Right forelimb (tissue), 1 donor: ENCODE results near the gene PEX26.
"Not testable (repeated sequence)": the region's sequence is repeated elsewhere in the genome, so short reads cannot be mapped to it uniquely, and the experiment has no call there.

Source experiments
- DNase-seq: peaks from one replicate; pipeline ENCODE4 v3.0.0-alpha.2; 2018

The PEX26 gene

DNA sequence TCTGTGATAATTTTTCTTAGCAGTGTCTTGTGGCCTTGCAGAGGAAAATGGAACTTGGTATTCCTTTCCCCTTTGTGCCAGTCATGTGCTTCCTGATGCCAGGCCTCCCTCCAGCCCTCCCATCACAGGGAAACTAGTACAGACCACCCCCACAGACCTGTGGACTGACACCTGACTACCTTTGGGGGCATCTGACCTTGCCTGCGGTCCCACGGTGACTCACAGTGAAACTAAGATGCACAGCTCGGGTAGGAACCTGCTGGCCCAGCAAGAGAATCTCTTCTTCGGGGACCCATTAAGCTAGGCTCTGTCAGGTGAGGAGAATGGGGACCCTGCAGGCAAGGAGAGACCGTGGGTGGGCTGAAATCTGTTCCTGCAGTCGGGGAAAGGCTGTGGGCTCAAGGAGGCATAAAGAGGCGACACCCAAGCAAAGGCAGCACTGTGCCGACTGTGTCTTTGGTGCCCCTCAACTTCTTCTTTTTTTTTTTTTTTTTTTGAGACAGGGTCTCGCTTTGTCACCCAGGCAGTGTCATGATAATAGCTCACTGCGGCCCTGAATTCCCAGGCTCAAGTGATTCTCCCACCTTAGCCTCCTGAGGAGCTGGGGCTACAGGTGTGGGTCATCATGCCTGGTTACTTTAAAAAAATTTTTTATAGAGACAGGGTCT, 20.8 kb upstream of the PEX26 start:
- no peak for DNase-seq

- no peak for DNase-seq
Measured at GRCh38 chr22:18057568-18058209, 20.1 kb upstream of the PEX26 start.

DNA sequence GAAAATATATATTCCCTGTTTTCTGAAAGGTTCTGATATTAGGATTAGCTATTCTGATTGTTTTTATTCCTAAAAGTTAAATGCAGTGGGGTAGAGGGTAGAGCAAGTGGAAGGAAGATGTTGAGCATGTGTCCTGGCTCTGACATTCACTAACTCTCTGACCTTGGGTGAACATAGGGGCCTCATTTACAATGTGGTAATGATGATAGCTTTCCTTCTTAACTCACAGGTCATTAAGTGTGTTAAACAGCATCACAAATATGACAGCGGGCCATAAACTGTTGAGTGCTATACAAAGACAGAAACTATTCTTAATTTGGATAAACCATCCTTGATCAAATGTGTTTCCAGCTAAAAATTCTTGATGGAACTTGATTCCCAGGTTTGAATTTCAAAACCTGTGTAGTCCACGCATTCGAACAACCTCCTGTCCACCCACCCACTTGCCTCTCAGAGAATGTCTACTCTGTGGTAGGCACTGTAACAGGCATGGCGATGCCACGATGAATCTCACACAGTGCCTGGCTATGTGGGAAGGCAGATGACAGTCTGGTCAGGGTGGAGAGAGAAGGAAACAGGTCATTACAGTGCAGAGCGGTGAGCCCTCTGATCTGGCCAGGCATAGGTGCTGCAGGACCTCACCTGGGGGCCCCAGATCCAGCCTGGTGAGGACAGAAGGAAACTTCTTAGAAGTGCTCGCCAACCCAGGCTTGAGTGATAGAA, 19.3 kb upstream of the PEX26 start:
- DNase-seq: no peak

DNA sequence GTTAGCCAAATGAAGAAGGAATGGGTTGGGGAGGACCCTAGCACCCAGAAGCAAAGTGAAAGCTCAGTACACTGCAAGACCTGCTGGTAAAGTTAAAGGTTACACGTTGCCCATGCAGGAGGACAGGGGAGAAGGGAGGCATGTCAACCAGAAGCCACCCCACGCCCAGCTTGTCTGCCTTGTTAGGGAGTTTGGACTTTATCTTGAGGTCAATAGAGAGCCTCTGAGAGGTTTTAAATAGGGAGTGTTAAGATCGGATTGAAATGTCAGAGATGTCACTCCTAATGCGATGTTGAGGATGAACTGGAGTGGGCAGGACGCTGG, 18.7 kb upstream of the PEX26 start:
- DNase-seq: no peak

GRCh38 chr22:18059473-18059872, 18.3 kb upstream of the PEX26 start:
- DNase-seq: no peak

GRCh38 chr22:18059991-18060390, 17.8 kb upstream of the PEX26 start:
- no peak for DNase-seq

DNA sequence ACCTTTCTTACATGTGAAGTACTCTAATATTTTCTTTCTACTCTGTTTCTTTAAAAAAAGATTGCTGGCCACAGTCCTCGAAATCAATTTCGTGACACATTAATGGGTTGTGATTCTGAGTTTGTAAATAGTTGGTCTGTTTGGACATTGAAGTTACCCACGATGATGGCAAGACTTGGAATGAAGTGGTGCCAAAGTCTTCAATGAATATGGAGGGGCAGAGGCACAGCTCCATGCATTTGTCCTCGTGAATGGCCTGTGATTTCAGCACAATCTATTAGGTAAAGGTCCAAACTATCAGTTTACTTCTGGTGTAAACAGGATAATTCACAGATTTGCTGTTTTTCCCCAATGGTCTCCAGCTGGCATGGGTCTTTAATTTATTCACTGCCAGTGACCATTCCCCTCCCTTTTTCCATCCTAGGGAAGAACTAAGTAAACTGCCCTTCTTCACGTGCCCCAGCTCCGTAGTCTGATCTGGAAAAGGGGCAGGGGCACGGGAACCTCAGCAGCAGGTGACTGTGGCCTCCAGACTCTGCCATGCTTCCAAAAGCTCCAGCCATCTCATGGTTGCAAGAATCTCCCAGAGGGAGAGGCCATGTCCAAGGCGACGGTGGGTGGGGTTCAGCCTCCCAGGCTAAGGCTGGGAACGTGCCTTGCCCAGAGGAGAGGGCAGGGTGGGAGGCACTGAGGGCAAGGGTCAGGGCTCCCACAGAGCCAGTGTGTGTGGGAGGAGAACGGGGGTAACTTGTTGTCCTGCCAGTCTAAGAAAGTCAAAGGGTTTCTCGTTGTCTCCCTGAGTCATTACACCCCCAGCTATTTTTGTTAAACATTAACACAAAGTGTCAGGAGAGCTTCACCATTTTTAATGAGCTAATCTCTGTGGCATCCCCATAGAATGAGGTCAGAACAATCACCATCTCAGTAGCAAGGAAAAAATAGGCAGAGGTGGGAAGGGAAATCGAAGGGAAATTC, 16.9 kb upstream of the PEX26 start:
- no peak for DNase-seq

- DNase-seq: no peak
Measured at GRCh38 chr22:18062421-18062820, 15.4 kb upstream of the PEX26 start.

GRCh38 chr22:18063306-18063705, 14.5 kb upstream of the PEX26 start:
- DNase-seq: no peak

DNA sequence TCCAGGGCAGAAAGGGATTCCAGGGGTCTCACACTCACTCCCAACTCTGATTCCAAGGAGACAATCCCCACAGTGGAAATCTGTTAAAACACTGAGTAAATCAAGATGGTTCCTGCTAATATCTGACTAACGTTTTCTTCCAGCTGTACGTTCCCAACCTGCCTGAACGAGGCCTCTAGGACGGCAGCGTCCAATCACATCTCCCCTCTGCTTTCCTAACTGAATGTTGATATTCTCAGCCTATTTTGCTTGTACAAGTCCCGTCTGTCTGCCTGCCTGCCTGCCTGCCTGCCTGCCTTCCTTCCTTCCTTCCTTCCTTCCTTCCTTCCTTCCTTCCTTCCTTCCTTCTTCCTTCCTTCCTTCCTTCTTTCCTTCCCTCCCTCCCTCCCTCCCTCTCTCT, 14.1 kb upstream of the PEX26 start:
- not testable (repeated sequence) for DNase-seq

GRCh38 chr22:18064636-18065035, 13.2 kb upstream of the PEX26 start:
- DNase-seq: no peak

GRCh38 chr22:18065256-18065655, 12.5 kb upstream of the PEX26 start:
- DNase-seq: no peak

GRCh38 chr22:18066181-18066859, 11.5 kb upstream of the PEX26 start:
- DNase-seq: no peak

DNA sequence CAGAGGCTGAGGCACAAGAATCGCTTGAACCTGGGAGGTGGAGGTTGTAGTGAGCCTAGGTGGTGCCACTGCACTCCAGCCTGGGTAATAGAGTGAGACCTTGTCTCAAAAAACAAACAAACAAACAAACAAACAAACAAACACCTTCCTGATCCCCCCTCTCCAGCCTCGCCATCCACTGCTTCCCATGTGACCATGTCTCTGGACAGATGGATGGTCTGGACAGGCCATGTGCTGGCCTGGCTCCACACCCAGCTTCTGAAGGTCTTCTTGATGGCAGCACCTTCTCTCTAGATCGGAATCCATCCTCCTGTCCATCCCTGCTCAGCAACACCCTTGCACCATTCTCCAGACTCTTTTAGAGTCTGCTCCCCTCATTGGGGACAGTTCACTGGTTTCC, 10.7 kb upstream of the PEX26 start:
- DNase-seq: no peak

DNA sequence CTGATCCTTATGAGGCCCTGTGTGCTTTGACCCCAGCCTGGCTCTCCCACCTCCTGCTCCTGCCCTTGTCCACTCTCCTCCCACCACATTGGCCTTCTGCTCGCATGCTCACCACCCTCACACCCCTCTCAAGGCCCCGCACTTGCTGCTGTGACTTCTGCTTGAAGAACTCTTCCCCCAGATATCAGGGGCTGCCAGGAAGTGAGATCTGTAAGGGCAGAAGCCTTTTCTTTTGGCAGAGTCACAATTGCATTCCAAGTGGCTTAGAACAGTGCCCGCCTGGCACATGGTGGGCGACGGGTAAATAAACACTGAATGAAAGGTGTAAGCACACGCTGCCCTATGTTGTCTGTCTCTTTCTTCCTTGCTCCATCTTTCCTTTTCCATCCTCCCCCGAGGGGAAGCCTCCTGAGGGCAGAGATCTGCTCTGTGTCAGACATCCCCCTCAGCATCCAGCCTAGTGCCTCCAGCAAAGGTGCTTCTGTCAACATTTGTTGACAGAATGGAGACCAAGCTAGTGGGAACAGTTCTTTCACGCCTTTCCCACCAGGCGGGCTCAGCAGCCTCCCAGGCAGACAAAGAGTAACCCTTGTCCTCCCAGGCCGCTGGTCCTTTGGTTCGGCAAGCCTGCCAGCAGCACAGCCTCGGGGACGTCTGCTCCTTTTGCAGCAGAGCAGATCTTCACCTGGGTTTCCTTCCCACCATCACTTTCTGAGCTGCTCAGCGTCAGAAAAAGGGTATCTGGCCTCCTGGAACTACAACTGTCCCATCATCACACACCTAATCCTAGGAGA, 10.0 kb upstream of the PEX26 start:
- DNase-seq: no peak

DNA sequence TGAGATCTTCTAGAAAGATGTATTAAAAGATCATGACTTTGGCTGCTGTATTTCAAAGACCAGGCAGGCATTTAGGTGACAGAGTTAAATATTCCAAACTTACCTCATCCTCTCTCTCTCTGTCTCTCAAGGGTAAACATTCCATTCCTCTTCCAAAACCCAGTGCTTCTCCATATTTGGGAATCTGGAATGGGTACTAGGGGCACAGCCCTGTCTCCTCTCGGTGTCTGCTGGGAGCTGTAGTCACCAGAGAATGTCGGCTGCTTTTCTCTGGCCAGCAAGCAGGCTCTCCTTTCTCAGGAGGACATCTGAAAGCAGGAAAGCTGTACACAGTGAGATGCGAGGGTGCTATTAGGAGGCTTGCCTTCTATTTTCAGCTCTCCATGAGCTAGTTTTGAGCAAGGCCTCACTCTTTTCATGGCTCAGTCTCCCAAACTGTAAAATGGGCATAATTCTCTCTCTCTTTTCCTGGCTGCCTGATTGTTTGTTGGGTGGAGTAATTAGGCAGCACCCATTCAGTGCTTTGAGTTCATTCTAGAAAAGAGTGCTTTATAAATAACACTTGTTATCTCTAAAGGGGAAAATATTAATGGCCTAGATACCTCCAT, 9.3 kb upstream of the PEX26 start:
- no peak for DNase-seq

- no peak for DNase-seq
Measured at GRCh38 chr22:18069041-18069440, 8.7 kb upstream of the PEX26 start.

DNA sequence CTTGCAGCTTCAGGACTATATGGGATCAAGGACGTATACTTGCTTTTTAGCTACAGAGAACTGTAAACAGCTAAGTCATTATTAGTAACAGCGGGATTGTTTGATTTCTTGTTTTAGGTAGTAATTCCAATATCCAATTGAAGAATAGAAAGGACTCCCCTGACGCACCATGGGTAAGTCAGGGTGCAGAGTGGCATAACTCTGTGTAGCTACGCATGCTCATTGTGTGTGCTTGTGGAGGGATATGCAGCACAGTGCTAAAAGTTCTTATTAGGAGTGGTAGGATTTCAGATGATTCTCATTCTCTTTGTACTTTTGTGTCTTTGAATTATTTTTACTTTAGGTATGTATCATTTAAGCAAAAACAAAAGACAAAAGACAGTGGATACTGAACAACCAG, 7.7 kb upstream of the PEX26 start:
- DNase-seq: no peak

GRCh38 chr22:18070556-18071306, 7.1 kb upstream of the PEX26 start:
- no peak for DNase-seq

- DNase-seq: not testable (repeated sequence)
Measured at GRCh38 chr22:18071307-18071967, 6.4 kb upstream of the PEX26 start.
